WTC11 (cell line): ENCODE measurements around the gene RASL11B.

Source experiments
- ARID4B ChIP-seq: sonication (generic); formaldehyde crosslinking; IDR thresholded peaks from 2 replicates; pipeline ENCODE4 v1.8.0; 2023; ENCODE audit warnings: missing genetic modification reagents, mild to moderate bottlenecking, borderline replicate concordance
- CTCF ChIP-seq: fragments of 200-600 bp; IDR thresholded peaks from 2 replicates; pipeline ENCODE4 v1.8.0; 2022; ENCODE audit warnings: antibody characterized with exemption
- E2F1 ChIP-seq: sonication (generic); formaldehyde crosslinking; IDR thresholded peaks from 2 replicates; pipeline ENCODE4 v1.8.0; 2022; ENCODE audit warnings: mild to moderate bottlenecking, missing genetic modification reagents
- FOXP4 ChIP-seq: sonication (generic); formaldehyde crosslinking; IDR thresholded peaks from 2 replicates; pipeline ENCODE4 v1.8.0; 2022; ENCODE audit warnings: mild to moderate bottlenecking, missing genetic modification reagents
- MAX ChIP-seq: sonication (generic); formaldehyde crosslinking; IDR thresholded peaks from 2 replicates; pipeline ENCODE4 v1.8.0; 2022; ENCODE audit warnings: mild to moderate bottlenecking, missing genetic modification reagents
- MXD4 ChIP-seq: fragments of 250-450 bp; sonication (Bioruptor Pico); IDR thresholded peaks from 2 replicates; pipeline ENCODE4 v1.8.0; 2021; ENCODE audit warnings: mild to moderate bottlenecking, moderate library complexity, borderline replicate concordance
- NR2C2 ChIP-seq: sonication (generic); formaldehyde crosslinking; IDR thresholded peaks from 2 replicates; pipeline ENCODE4 v1.8.0; 2022; ENCODE audit warnings: mild to moderate bottlenecking, missing genetic modification reagents
- TEAD1 ChIP-seq: sonication (generic); formaldehyde crosslinking; IDR thresholded peaks from 2 replicates; pipeline ENCODE4 v1.8.0; 2022; ENCODE audit warnings: mild to moderate bottlenecking, missing genetic modification reagents
- USF2 ChIP-seq: sonication (generic); formaldehyde crosslinking; IDR thresholded peaks from 2 replicates; pipeline ENCODE4 v1.8.1; 2023; ENCODE audit warnings: mild to moderate bottlenecking, missing genetic modification reagents, moderate library complexity
- ZNF263 ChIP-seq: sonication (generic); formaldehyde crosslinking; IDR thresholded peaks from 2 replicates; pipeline ENCODE4 v1.8.1; 2022; ENCODE audit warnings: low read depth, mild to moderate bottlenecking, moderate library complexity, missing genetic modification reagents
- ZNF281 ChIP-seq: sonication (generic); formaldehyde crosslinking; IDR thresholded peaks from 2 replicates; pipeline ENCODE4 v1.8.0; 2023; ENCODE audit warnings: mild to moderate bottlenecking, missing genetic modification reagents

GRCh38 chr4:52883183-52883621, 21.1 kb downstream of the RASL11B start:
- no peak for TF ChIP-seq MXD4 (CRISPR knock-in tag)
- no peak for TF ChIP-seq ZNF263 (CRISPR knock-in tag)
- TF ChIP-seq TEAD1 = no peak
- no peak for TF ChIP-seq CTCF
- TF ChIP-seq ARID4B = no peak
- TF ChIP-seq ZNF281 (CRISPR knock-in tag) = no peak
- TF ChIP-seq FOXP4 (CRISPR knock-in tag) = no peak
- TF ChIP-seq NR2C2 (CRISPR knock-in tag) = no peak
- TF ChIP-seq USF2 (CRISPR knock-in tag) = no peak
- TF ChIP-seq MAX = no peak
- TF ChIP-seq E2F1 (CRISPR knock-in tag) = no peak
